Neural cell (in vitro differentiated cells): ENCODE results near the gene CAMKMT. TPM values are rescaled to one million over a fixed set of nuclear protein-coding genes. Genes with fewer than 3 reads are reported as not detected.

Experiments
- H2AFZ ChIP-seq: fragments of 200-600, 300-800 bp; sonication (generic), shearing (Covaris generic); 2 replicates; pipeline ENCODE4 v1.6.0; 2014; ENCODE audit warnings: low read depth, mild to moderate bottlenecking, antibody characterized with exemption, low read length, moderate library complexity
- H3F3A ChIP-seq: fragments of 200-600 bp; shearing (Covaris generic); 2 replicates; pipeline ENCODE4 v1.6.1; 2016; ENCODE audit warnings: mild to moderate bottlenecking, moderate library complexity, mixed read lengths, antibody characterized with exemption, low read length; ENCODE audit not compliant: insufficient read depth, poor library complexity, severe bottlenecking
- H3K27ac ChIP-seq: fragments of 200-600, 300-800 bp; sonication (generic), shearing (Covaris generic); 2 replicates; pipeline ENCODE4 v1.5.1; 2014; ENCODE audit warnings: mild to moderate bottlenecking, low read length, moderate library complexity
- H3K27me3 ChIP-seq: fragments of 300-800, 200-600 bp; sonication (generic), shearing (Covaris generic); 2 replicates; pipeline ENCODE4 v1.6.0; 2014; ENCODE audit warnings: mild to moderate bottlenecking, low read depth, low read length, moderate library complexity; ENCODE audit not compliant: insufficient read depth
- H3K36me3 ChIP-seq: fragments of 300-800, 200-600 bp; sonication (generic), shearing (Covaris generic); 2 replicates; pipeline ENCODE4 v1.5.1; 2014; ENCODE audit warnings: mild to moderate bottlenecking, antibody characterized with exemption, low read length, moderate library complexity; ENCODE audit not compliant: insufficient read depth
- H3K4me2 ChIP-seq: fragments of 300-800, 200-600 bp; sonication (generic), shearing (Covaris generic); 2 replicates; pipeline ENCODE4 v1.6.0; 2014; ENCODE audit warnings: mild to moderate bottlenecking, low read length
- H3K4me3 ChIP-seq: fragments of 300-800, 200-600 bp; sonication (generic), shearing (Covaris generic); 2 replicates; pipeline ENCODE4 v1.5.1; 2014; ENCODE audit warnings: mild to moderate bottlenecking, low read length, moderate library complexity
- H3K79me2 ChIP-seq: fragments of 200-600 bp; shearing (Covaris generic); replicated peaks from 2 replicates; pipeline ENCODE4 v1.6.0; 2014; ENCODE audit warnings: mild to moderate bottlenecking, low read length, moderate library complexity; ENCODE audit not compliant: insufficient read depth
- H3K9ac ChIP-seq: fragments of 300-800, 200-600 bp; sonication (generic), shearing (Covaris generic); 2 replicates; pipeline ENCODE4 v1.6.1; 2016; ENCODE audit warnings: mild to moderate bottlenecking, low read length, mixed read lengths
- H3K9me2 ChIP-seq: fragments of 200-600 bp; shearing (Covaris generic); 2 replicates; pipeline ENCODE4 v1.6.1; 2016; ENCODE audit warnings: mild to moderate bottlenecking, low read length, mixed read lengths; ENCODE audit not compliant: insufficient read depth
- H3K9me3 ChIP-seq: fragments of 200-600, 300-800 bp; sonication (generic), shearing (Covaris generic); 2 replicates; pipeline ENCODE4 v1.6.1; 2016; ENCODE audit warnings: mild to moderate bottlenecking, mixed run types, low read length, moderate library complexity, mixed read lengths
- H4K20me1 ChIP-seq: fragments of 200-600 bp; shearing (Covaris generic); 2 replicates; pipeline ENCODE4 v1.6.1; 2016; ENCODE audit warnings: mild to moderate bottlenecking, mixed run types; ENCODE audit not compliant: insufficient read depth
- EP300 ChIP-seq: fragments of 450-650 bp; conservative IDR thresholded peaks from 2 replicates; pipeline ENCODE4 v1.6.1; 2014; ENCODE audit warnings: antibody characterized with exemption, mild to moderate bottlenecking, moderate library complexity; ENCODE audit not compliant: poor library complexity, severe bottlenecking
- EZH2 ChIP-seq: fragments of 200-600, 300-800 bp; shearing (Covaris generic), sonication (generic); IDR thresholded peaks from 2 replicates; pipeline ENCODE4 v1.6.1; 2014; ENCODE audit warnings: antibody characterized with exemption, low read length, borderline replicate concordance, mild to moderate bottlenecking; ENCODE audit not compliant: insufficient read depth, poor library complexity, severe bottlenecking
- MXI1 ChIP-seq: fragments of 450-650 bp; conservative IDR thresholded peaks from 2 replicates; pipeline ENCODE4 v1.6.1; 2014; ENCODE audit warnings: antibody characterized with exemption, mild to moderate bottlenecking; ENCODE audit not compliant: poor library complexity, severe bottlenecking
- POLR2AphosphoS5 ChIP-seq: IDR thresholded peaks from 2 replicates; pipeline ENCODE4 v1.6.1; 2012
- RAD21 ChIP-seq: fragments of 450-650 bp; conservative IDR thresholded peaks from 2 replicates; pipeline ENCODE4 v1.6.1; 2014; ENCODE audit warnings: antibody characterized with exemption, mild to moderate bottlenecking, moderate library complexity
- SMC3 ChIP-seq: fragments of 450-650 bp; conservative IDR thresholded peaks from 2 replicates; pipeline ENCODE4 v1.6.1; 2014; ENCODE audit warnings: antibody characterized with exemption, mild to moderate bottlenecking, moderate library complexity; ENCODE audit not compliant: poor library complexity
- TAF1 ChIP-seq: IDR thresholded peaks from 2 replicates; pipeline ENCODE4 v1.6.1; 2012; ENCODE audit warnings: low read depth
- polyA plus RNA-seq: library from polyadenylated mRNA; depleted of rRNA; stranded (reverse); fragments of >200 nt; gene quantifications from 2 replicates; pipeline ENCODE4 v1.2.3, GENCODE V29; 2014
- TF ChIP-seq, protein P1 (sequence below): fragments of 450-650 bp; IDR thresholded peaks from 2 replicates; pipeline ENCODE4 v1.5.1; 2014; ENCODE audit warnings: antibody characterized with exemption, mild to moderate bottlenecking, moderate library complexity; ENCODE audit not compliant: poor library complexity, severe bottlenecking
- TF ChIP-seq, protein P2 (sequence below): IDR thresholded peaks from 2 replicates; pipeline ENCODE4 v1.6.1; 2012; ENCODE audit warnings: borderline replicate concordance

CAMKMT gene
- polyA plus RNA-seq, 1 donor from 2014 or later, result 5.1 TPM

- H3K36me3 ChIP-seq, result no peaks in the 10 kb centered on the region
- H3K27me3 ChIP-seq, result no peaks in the 10 kb centered on the region
- H3K27ac ChIP-seq, result no peak overlapping the region
- H3K9me3 ChIP-seq, result no peaks in the 10 kb centered on the region
- H3K9ac ChIP-seq, result no peak overlapping the region
- no peak overlapping the region for H3K4me2 ChIP-seq
- H3K79me2 ChIP-seq, result no peaks in the 10 kb centered on the region
- H3K4me3 ChIP-seq, result no peak overlapping the region
- no peaks in the 10 kb centered on the region for H3K9me2 ChIP-seq
- TF ChIP-seq SMC3 (no peak), POLR2AphosphoS5 (no peak), RAD21 (no peak), EP300 (no peak), MXI1 (no peak), TAF1 (no peak), EZH2 (no peak)
- TF ChIP-seq, protein P1, sequence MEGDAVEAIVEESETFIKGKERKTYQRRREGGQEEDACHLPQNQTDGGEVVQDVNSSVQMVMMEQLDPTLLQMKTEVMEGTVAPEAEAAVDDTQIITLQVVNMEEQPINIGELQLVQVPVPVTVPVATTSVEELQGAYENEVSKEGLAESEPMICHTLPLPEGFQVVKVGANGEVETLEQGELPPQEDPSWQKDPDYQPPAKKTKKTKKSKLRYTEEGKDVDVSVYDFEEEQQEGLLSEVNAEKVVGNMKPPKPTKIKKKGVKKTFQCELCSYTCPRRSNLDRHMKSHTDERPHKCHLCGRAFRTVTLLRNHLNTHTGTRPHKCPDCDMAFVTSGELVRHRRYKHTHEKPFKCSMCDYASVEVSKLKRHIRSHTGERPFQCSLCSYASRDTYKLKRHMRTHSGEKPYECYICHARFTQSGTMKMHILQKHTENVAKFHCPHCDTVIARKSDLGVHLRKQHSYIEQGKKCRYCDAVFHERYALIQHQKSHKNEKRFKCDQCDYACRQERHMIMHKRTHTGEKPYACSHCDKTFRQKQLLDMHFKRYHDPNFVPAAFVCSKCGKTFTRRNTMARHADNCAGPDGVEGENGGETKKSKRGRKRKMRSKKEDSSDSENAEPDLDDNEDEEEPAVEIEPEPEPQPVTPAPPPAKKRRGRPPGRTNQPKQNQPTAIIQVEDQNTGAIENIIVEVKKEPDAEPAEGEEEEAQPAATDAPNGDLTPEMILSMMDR, result no peak
- TF ChIP-seq, protein P2, sequence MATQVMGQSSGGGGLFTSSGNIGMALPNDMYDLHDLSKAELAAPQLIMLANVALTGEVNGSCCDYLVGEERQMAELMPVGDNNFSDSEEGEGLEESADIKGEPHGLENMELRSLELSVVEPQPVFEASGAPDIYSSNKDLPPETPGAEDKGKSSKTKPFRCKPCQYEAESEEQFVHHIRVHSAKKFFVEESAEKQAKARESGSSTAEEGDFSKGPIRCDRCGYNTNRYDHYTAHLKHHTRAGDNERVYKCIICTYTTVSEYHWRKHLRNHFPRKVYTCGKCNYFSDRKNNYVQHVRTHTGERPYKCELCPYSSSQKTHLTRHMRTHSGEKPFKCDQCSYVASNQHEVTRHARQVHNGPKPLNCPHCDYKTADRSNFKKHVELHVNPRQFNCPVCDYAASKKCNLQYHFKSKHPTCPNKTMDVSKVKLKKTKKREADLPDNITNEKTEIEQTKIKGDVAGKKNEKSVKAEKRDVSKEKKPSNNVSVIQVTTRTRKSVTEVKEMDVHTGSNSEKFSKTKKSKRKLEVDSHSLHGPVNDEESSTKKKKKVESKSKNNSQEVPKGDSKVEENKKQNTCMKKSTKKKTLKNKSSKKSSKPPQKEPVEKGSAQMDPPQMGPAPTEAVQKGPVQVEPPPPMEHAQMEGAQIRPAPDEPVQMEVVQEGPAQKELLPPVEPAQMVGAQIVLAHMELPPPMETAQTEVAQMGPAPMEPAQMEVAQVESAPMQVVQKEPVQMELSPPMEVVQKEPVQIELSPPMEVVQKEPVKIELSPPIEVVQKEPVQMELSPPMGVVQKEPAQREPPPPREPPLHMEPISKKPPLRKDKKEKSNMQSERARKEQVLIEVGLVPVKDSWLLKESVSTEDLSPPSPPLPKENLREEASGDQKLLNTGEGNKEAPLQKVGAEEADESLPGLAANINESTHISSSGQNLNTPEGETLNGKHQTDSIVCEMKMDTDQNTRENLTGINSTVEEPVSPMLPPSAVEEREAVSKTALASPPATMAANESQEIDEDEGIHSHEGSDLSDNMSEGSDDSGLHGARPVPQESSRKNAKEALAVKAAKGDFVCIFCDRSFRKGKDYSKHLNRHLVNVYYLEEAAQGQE, result no peak
- peaks cover 9% of the 10 kb centered on the region for H3F3A ChIP-seq
- H2AFZ ChIP-seq, result no peak overlapping the region
- no peaks in the 10 kb centered on the region for H4K20me1 ChIP-seq
Observed at GRCh38 chr2:44780406-44780805, 418.7 kb downstream of the CAMKMT start.

- TF ChIP-seq POLR2AphosphoS5 (no peak), TAF1 (no peak), EP300 (no peak), EZH2 (no peak), RAD21 (no peak), MXI1 (no peak), SMC3 (no peak)
- TF ChIP-seq, protein P1, result no peak
- TF ChIP-seq, protein P2, result no peak
- Histone ChIP-seq H4K20me1 (no peaks in the 10 kb centered on the region), H3K27ac (no peak overlapping the region), H3K27me3 (no peaks in the 10 kb centered on the region), H2AFZ (no peak overlapping the region), H3K79me2 (no peaks in the 10 kb centered on the region), H3K4me2 (no peak overlapping the region), H3K4me3 (no peak overlapping the region), H3K36me3 (no peaks in the 10 kb centered on the region), H3K9me3 (no peaks in the 10 kb centered on the region), H3K9me2 (no peaks in the 10 kb centered on the region), H3K9ac (no peak overlapping the region), H3F3A (no peaks in the 10 kb centered on the region)
Observed at GRCh38 chr2:44785433-44785832, 423.7 kb downstream of the CAMKMT start.
